Small intestine (tissue), 7 donors: ENCODE data around the gene IFT88. TPM values are rescaled to one million over a fixed set of nuclear protein-coding genes. Genes with fewer than 3 reads are reported as not detected.
A peak's percentile ranks its signal among the peaks of the same experiment; 100 is the strongest.

Experiments used
- DNase-seq, 2 donors: peaks; one replicate each; pipeline versions ENCODE4 v3.0.0 to v3.0.0-alpha.2; 2013
- FAIRE-seq: peaks from 2 replicates; lab custom pipeline; 2012; peaks lifted over from hg19 to GRCh38; lab: Jason Lieb, UNC
- H3K27ac ChIP-seq, 3 donors: one replicate each; pipeline ENCODE4 v1.5.1; 2013; ENCODE audit warnings: low read length in 2 of 3, mild to moderate bottlenecking in 2 of 3, control low read depth in 1 of 3, inconsistent platforms in 1 of 3, low read depth in 1 of 3, moderate library complexity in 1 of 3
- H3K27me3 ChIP-seq, 3 donors: one replicate each; pipeline ENCODE4 v1.6.1; 2013; ENCODE audit warnings: low read length in 3 of 3, inconsistent platforms in 1 of 3; ENCODE audit not compliant: control insufficient read depth in 3 of 3, insufficient read depth in 3 of 3
- H3K36me3 ChIP-seq, 3 donors: one replicate each; pipeline ENCODE4 v1.6.1; 2013; ENCODE audit warnings: low read length in 3 of 3, inconsistent platforms in 1 of 3, low read depth in 1 of 3, mild to moderate bottlenecking in 1 of 3, moderate library complexity in 1 of 3; ENCODE audit not compliant: control insufficient read depth in 3 of 3, insufficient read depth in 2 of 3
- H3K4me1 ChIP-seq, 3 donors: one replicate each; pipeline ENCODE4 v1.6.1; 2013; ENCODE audit warnings: low read length in 2 of 3, inconsistent platforms in 1 of 3, low read depth in 1 of 3, mild to moderate bottlenecking in 1 of 3, moderate library complexity in 1 of 3; ENCODE audit not compliant: control insufficient read depth in 3 of 3, insufficient read depth in 2 of 3
- H3K4me3 ChIP-seq, 3 donors: one replicate each; pipeline ENCODE4 v1.5.1; 2013; ENCODE audit warnings: low read length in 3 of 3, control low read depth in 1 of 3, inconsistent platforms in 1 of 3, low read depth in 1 of 3, mild to moderate bottlenecking in 1 of 3, moderate library complexity in 1 of 3
- H3K9me3 ChIP-seq, 2 donors: one replicate each; pipeline ENCODE4 v1.6.1; 2013; ENCODE audit warnings: low read depth in 1 of 2, low read length in 1 of 2; ENCODE audit not compliant: control insufficient read depth in 2 of 2, insufficient read depth in 1 of 2
- WGBS, 3 donors: extraction: QIAGEN DNeasy Blood & Tissue Kit; methylation state at CpG; one replicate each; pipeline ENCODE4 v1.1.7; 2013; 5-methylcytosine and 5-hydroxymethylcytosine counted together
- polyA plus RNA-seq, 4 donors: library from polyadenylated mRNA; stranded (reverse) in 3 of 4; unstranded in 1 of 4; fragments of 200-250 nt in 3 of 4; fragments of 120-200 nt in 1 of 4; gene quantifications; one replicate each; pipeline versions ENCODE4 v1.2.1 to v1.2.3, GENCODE V29; 2013
- donor health status: healthy with polysubstance abuse.
- donor health status: control.
- donor health status: control.
- donor health status: Bipolar disorder and iron deficiency.
- donor health status: healthy.

Gene IFT88
- polyA plus RNA-seq, 4 donors, result 11.0 to 21.4 (median 13.5) TPM

- no peak for DNase-seq
- Histone ChIP-seq H3K9me3 (peaks cover 0 to 11% of the 10 kb centered on the region in 2 donors), H3K27ac (no peak overlapping the region), H3K36me3 (peaks cover 3 to 4% (median 4%) of the 10 kb centered on the region in 3 donors), H3K4me3 (no peak overlapping the region), H3K27me3 (no peaks in the 10 kb centered on the region), H3K4me1 (peaks cover 0 to 6% (median 0%) of the 10 kb centered on the region in 3 donors)
- FAIRE-seq, result no peak
These were observed 4.7 kb downstream of the IFT88 start for GRCh38 chr13:20571676-20572075.

DNA sequence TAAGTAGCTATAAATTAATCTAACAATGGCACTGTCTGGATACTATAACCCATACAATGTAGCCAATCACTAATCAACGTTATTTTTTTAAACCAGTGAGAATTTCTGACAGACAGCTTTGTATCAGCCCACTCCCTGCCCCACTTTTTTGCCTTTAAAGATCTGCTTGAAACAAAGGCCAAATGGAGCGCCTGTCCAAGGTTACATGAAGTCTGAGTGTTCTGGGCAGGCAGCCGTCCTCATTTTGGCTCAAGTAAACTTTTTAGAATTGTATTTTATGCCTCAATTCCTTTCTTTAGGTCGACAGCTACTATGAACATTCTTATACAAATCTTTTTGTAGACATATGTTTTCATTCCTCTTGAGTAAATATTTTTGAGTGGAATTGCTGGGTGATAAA lies 6.2 kb downstream of the IFT88 start:
- 80 to 89% (median 87%) methylated on average over 4 of the region's 4 CpGs for WGBS, 3 donors
- Histone ChIP-seq H3K9me3 (peaks cover 0 to 11% of the 10 kb centered on the region in 2 donors), H3K4me1 (peaks cover 0 to 2% (median 0%) of the 10 kb centered on the region in 3 donors), H3K36me3 (peaks cover 3 to 4% (median 4%) of the 10 kb centered on the region in 3 donors), H3K27me3 (no peaks in the 10 kb centered on the region), H3K4me3 (no peak overlapping the region), H3K27ac (no peak overlapping the region)
- FAIRE-seq (no peak), DNase-seq (no peak)

GRCh38 chr13:20573636-20574035 lies 6.7 kb downstream of the IFT88 start:
- Histone ChIP-seq H3K27me3 (no peaks in the 10 kb centered on the region), H3K36me3 (peaks cover 4 to 5% (median 4%) of the 10 kb centered on the region in 3 donors), H3K27ac (no peak overlapping the region), H3K4me3 (no peak overlapping the region), H3K4me1 (no peaks in the 10 kb centered on the region), H3K9me3 (peaks cover 0 to 11% of the 10 kb centered on the region in 2 donors)
- FAIRE-seq (no peak), DNase-seq (no peak)
- WGBS, 3 donors, result 84 to 89% (median 88%) methylated on average over 2 of the region's 2 CpGs

GRCh38 chr13:20579191-20579590 lies 12.2 kb downstream of the IFT88 start:
- peak overlapping the region in 1 of 3 donors; percentile 60 for H3K27ac ChIP-seq
- H3K4me1 ChIP-seq, result no peaks in the 10 kb centered on the region
- H3K27me3 ChIP-seq, result no peaks in the 10 kb centered on the region
- H3K4me3 ChIP-seq, result no peak overlapping the region
- H3K9me3 ChIP-seq, result peaks cover 0 to 6% of the 10 kb centered on the region in 2 donors
- peaks cover 4 to 19% (median 4%) of the 10 kb centered on the region in 3 donors for H3K36me3 ChIP-seq
- 95 to 100% (median 98%) methylated on average over 3 of the region's 3 CpGs for WGBS, 3 donors
- DNase-seq, result peak in 1 of 2 donors; percentile 42
- no peak for FAIRE-seq

DNA sequence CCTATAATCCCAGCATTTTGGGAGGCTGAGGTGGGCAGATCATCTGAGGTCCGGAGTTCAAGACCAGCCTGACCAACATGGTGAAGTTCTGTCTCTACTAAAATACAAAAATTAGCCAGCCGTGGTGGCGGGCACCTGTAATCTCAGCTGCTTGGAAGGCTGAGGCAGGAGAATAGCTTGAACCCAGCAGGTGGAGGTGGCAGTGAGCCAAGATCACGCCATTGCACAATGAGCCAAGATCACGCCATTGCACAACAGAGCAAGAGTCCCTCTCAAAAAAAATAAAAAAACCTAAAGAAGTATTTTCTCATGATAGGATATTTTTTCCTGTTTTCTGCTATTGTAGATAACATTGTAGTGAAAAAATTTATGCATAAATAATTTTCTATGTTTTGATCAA lies 13.3 kb downstream of the IFT88 start:
- DNase-seq, result peak; percentile 46 to 69
- H3K36me3 ChIP-seq, result peaks cover 4 to 23% (median 7%) of the 10 kb centered on the region in 3 donors
- H3K4me1 ChIP-seq, result no peaks in the 10 kb centered on the region
- H3K27ac ChIP-seq, result peak overlapping the region in 1 of 3 donors; percentile 6
- H3K9me3 ChIP-seq, result peaks cover 0 to 14% of the 10 kb centered on the region in 2 donors
- no peak for FAIRE-seq
- H3K4me3 ChIP-seq, result no peak overlapping the region
- H3K27me3 ChIP-seq, result no peaks in the 10 kb centered on the region
- WGBS, 3 donors, result 73 to 85% (median 75%) methylated on average over 5 of the region's 5 CpGs

DNA sequence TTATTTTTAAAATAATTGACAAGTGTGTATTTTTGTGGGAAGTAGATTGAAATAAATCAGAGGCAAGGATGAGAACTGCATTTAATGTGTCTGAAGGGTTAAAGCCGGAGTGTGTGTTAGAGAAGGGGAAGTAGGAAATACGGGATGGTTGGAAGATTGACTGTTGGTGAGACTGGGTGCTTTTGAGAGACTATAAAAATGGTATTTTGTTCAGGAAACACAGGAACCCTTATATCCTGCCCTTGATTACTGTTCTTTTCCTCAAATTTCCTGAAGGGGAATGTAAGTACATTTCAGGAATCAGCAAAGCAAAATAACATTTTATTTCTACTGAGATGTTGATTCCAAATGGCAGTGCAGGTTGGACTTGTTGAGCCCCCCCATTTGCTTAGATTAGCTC lies 15.1 kb downstream of the IFT88 start:
- Histone ChIP-seq H3K4me3 (no peak overlapping the region), H3K9me3 (peaks cover 0 to 11% of the 10 kb centered on the region in 2 donors), H3K27ac (no peak overlapping the region), H3K27me3 (no peaks in the 10 kb centered on the region), H3K36me3 (peaks cover 0 to 23% (median 4%) of the 10 kb centered on the region in 3 donors), H3K4me1 (no peaks in the 10 kb centered on the region)
- FAIRE-seq, result no peak
- no peak for DNase-seq
- WGBS, 3 donors, result 67 to 92% (median 78%) methylated on average over 2 of the region's 2 CpGs

DNA sequence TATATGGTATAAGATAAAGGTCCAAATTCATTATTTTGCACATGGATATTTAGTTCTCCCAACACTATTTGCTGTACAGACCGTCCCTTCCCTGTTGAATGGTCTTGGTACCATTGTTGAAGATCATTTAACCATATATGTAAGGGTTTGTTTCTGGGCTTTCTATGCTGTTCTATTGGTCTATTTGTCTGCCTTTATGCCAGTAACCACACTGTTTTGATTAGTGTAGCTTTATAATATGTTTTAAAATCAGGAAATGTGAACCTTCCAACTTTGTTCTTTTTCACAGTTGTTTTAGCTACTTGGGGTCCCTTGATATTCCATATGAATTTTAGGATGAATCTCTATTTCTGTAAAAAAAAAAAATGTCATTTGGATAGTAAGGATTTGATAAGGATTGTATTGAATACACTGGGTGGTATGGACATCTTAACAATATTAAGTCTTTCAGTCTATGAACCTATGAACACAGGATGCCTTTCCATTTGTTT lies 16.9 kb downstream of the IFT88 start:
- peaks cover 0 to 15% of the 10 kb centered on the region in 2 donors for H3K9me3 ChIP-seq
- H3K4me3 ChIP-seq, result no peak overlapping the region
- H3K27me3 ChIP-seq, result no peaks in the 10 kb centered on the region
- DNase-seq (no peak), FAIRE-seq (no peak)
- no peak overlapping the region for H3K27ac ChIP-seq
- WGBS, 3 donors, result 94 to 100% (median 97%) methylated on average over 1 of the region's 1 CpG
- H3K4me1 ChIP-seq, result peaks cover 0 to 3% (median 0%) of the 10 kb centered on the region in 3 donors
- peaks cover 0 to 22% (median 4%) of the 10 kb centered on the region in 3 donors for H3K36me3 ChIP-seq

DNA sequence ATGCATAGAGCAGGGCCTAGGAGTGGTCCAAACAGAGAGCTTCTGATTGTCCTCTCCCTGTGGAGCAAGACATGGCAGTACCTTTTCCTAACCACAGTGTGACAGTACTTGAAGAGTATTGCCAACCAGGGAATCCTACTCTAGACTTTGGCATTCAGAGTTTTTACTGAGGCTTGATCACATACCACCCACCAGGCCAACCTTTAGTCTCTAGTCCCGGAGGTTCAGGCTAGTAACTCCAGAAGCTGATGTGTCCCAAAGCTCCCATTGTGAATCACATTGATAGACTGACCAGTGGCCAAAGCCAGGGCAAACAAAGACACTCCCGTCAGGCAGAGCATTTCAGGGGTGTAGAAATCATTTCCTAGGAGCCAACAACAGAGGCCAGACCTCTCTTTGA lies 18.4 kb downstream of the IFT88 start:
- Histone ChIP-seq H3K9me3 (peaks cover 0 to 15% of the 10 kb centered on the region in 2 donors), H3K36me3 (peaks cover 0 to 11% (median 4%) of the 10 kb centered on the region in 3 donors), H3K4me1 (peaks cover 0 to 3% (median 0%) of the 10 kb centered on the region in 3 donors), H3K27ac (no peak overlapping the region), H3K4me3 (no peak overlapping the region), H3K27me3 (no peaks in the 10 kb centered on the region)
- WGBS, 3 donors, result 74 to 98% (median 83%) methylated on average over 2 of the region's 2 CpGs
- DNase-seq (no peak), FAIRE-seq (no peak)
